A673 (cell line): ENCODE results near the gene RCC1.

ENCODE experiments used
- CTCF ChIP-seq: fragments of 300-800, 200-600 bp; sonication (generic); conservative IDR thresholded peaks from 2 replicates; pipeline ENCODE4 v1.5.1; 2017; ENCODE audit warnings: low read depth, mild to moderate bottlenecking, antibody characterized with exemption, low read length, moderate library complexity, mixed read lengths
- EZH2 ChIP-seq: fragments of 200-600 bp; sonication (generic); IDR thresholded peaks from 2 replicates; pipeline ENCODE4 v1.6.1; 2017; ENCODE audit warnings: borderline replicate concordance, low read depth, mild to moderate bottlenecking, mixed read lengths, antibody characterized with exemption, low read length; ENCODE audit not compliant: poor library complexity, severe bottlenecking

GRCh38 chr1:28577052-28577678 is 71.3 kb downstream of the RCC1 start:
- no peak for TF ChIP-seq CTCF
- TF ChIP-seq EZH2, result no peak
